Subcutaneous abdominal adipose tissue (tissue), 5 donors: ENCODE results near the gene GTF2H1.
"Not testable (repeated sequence)": the region's sequence is repeated elsewhere in the genome, so short reads cannot be mapped to it uniquely, and the experiment has no call there.

ENCODE experiments used
- H3K27ac ChIP-seq: one replicate; pipeline ENCODE4 v1.7.0; 2013; ENCODE audit warnings: low read depth, mild to moderate bottlenecking, inconsistent platforms, low read length, moderate library complexity
- H3K27me3 ChIP-seq, 5 donors: one replicate each; pipeline ENCODE4 v1.7.0; 2013; ENCODE audit warnings: low read length in 5 of 5, inconsistent platforms in 1 of 5; ENCODE audit not compliant: control insufficient read depth in 5 of 5, insufficient read depth in 4 of 5
- H3K36me3 ChIP-seq, 5 donors: one replicate each; pipeline ENCODE4 v1.7.0; 2013; ENCODE audit warnings: low read length in 5 of 5; ENCODE audit not compliant: control insufficient read depth in 5 of 5, insufficient read depth in 5 of 5
- H3K4me1 ChIP-seq, 5 donors: one replicate each; pipeline ENCODE4 v1.7.0; 2013; ENCODE audit warnings: low read length in 5 of 5, mild to moderate bottlenecking in 3 of 5, moderate library complexity in 1 of 5; ENCODE audit not compliant: control insufficient read depth in 5 of 5, insufficient read depth in 5 of 5
- H3K4me3 ChIP-seq, 5 donors: one replicate each; pipeline ENCODE4 v1.7.0; 2013; ENCODE audit warnings: low read length in 5 of 5, low read depth in 1 of 5
- H3K9ac ChIP-seq, 5 donors: one replicate each; pipeline ENCODE4 v1.7.0; 2013; ENCODE audit warnings: low read length in 5 of 5, mild to moderate bottlenecking in 4 of 5, moderate library complexity in 3 of 5
- H3K9me3 ChIP-seq, 5 donors: one replicate each; pipeline ENCODE4 v1.7.0; 2013; ENCODE audit warnings: low read length in 5 of 5; ENCODE audit not compliant: control insufficient read depth in 5 of 5
- donor health status: healthy.
- donor health status: healthy.
- donor health status: healthy.
- donor health status: healthy.
- donor health status: healthy.

The GTF2H1 gene

GRCh38 chr11:18317551-18317950 is 4.8 kb upstream of the GTF2H1 start:
- H3K27ac ChIP-seq, result no peak overlapping the region
- H3K9ac ChIP-seq, result no peak overlapping the region
- H3K4me3 ChIP-seq, result no peak overlapping the region
- peaks cover 0 to 23% (median 12%) of the 10 kb centered on the region in 5 donors for H3K4me1 ChIP-seq
- peaks cover 0 to 3% (median 0%) of the 10 kb centered on the region in 5 donors for H3K36me3 ChIP-seq
- H3K27me3 ChIP-seq, result no peaks in the 10 kb centered on the region
- no peaks in the 10 kb centered on the region for H3K9me3 ChIP-seq

GRCh38 chr11:18319914-18320313 is 2.5 kb upstream of the GTF2H1 start:
- H3K4me3 ChIP-seq, result no peak overlapping the region
- H3K27ac ChIP-seq, result no peak overlapping the region
- H3K36me3 ChIP-seq, result peaks cover 0 to 4% (median 0%) of the 10 kb centered on the region in 5 donors
- H3K9ac ChIP-seq, result no peak overlapping the region
- peaks cover 0 to 42% (median 34%) of the 10 kb centered on the region in 5 donors for H3K4me1 ChIP-seq
- H3K27me3 ChIP-seq, result no peaks in the 10 kb centered on the region
- no peaks in the 10 kb centered on the region for H3K9me3 ChIP-seq

GRCh38 chr11:18320617-18321016 is 1.8 kb upstream of the GTF2H1 start:
- Histone ChIP-seq H3K36me3 (peaks cover 0 to 9% (median 0%) of the 10 kb centered on the region in 5 donors), H3K4me1 (peaks cover 0 to 42% (median 37%) of the 10 kb centered on the region in 5 donors), H3K4me3 (no peak overlapping the region), H3K9ac (no peak overlapping the region), H3K27me3 (no peaks in the 10 kb centered on the region), H3K9me3 (no peaks in the 10 kb centered on the region), H3K27ac (no peak overlapping the region)

- Histone ChIP-seq H3K27me3 (no peaks in the 10 kb centered on the region), H3K27ac (peak overlapping the region; percentile 97), H3K4me1 (peaks cover 0 to 42% (median 37%) of the 10 kb centered on the region in 5 donors), H3K4me3 (peak overlapping the region; percentile 78 to 96 (median 83)), H3K36me3 (peaks cover 0 to 11% (median 4%) of the 10 kb centered on the region in 5 donors), H3K9me3 (no peaks in the 10 kb centered on the region), H3K9ac (peak overlapping the region; percentile 74 to 94 (median 86))
Measured at GRCh38 chr11:18321578-18321968, 794 bp upstream of the GTF2H1 start.

- H3K4me1 ChIP-seq, result peaks cover 0 to 42% (median 37%) of the 10 kb centered on the region in 5 donors
- no peak overlapping the region for H3K27ac ChIP-seq
- H3K4me3 ChIP-seq, result peak overlapping the region; percentile 78 to 96 (median 83)
- H3K36me3 ChIP-seq, result peaks cover 2 to 12% (median 5%) of the 10 kb centered on the region in 5 donors
- H3K27me3 ChIP-seq, result no peaks in the 10 kb centered on the region
- H3K9me3 ChIP-seq, result no peaks in the 10 kb centered on the region
- peak overlapping the region; percentile 63 to 94 (median 89) for H3K9ac ChIP-seq
Measured at GRCh38 chr11:18322818-18323570, 627 bp downstream of the GTF2H1 start.

- Histone ChIP-seq H3K4me1 (peaks cover 0 to 42% (median 37%) of the 10 kb centered on the region in 5 donors), H3K4me3 (peak overlapping the region in 2 of 5 donors; percentile 78 to 96), H3K9ac (peak overlapping the region in 2 of 5 donors; percentile 89 to 94), H3K36me3 (peaks cover 2 to 12% (median 5%) of the 10 kb centered on the region in 5 donors)
- H3K27me3 ChIP-seq, H3K9me3 ChIP-seq, H3K27ac ChIP-seq: not testable (repeated sequence)
Measured at GRCh38 chr11:18323881-18324280, 1.5 kb downstream of the GTF2H1 start.

GRCh38 chr11:18324381-18324780 is 2.0 kb downstream of the GTF2H1 start:
- H3K4me1 ChIP-seq, result peaks cover 0 to 42% (median 37%) of the 10 kb centered on the region in 5 donors
- peaks cover 6 to 16% (median 9%) of the 10 kb centered on the region in 5 donors for H3K36me3 ChIP-seq
- peak overlapping the region in 2 of 5 donors; percentile 8 to 38 for H3K4me3 ChIP-seq
- no peaks in the 10 kb centered on the region for H3K9me3 ChIP-seq
- H3K27ac ChIP-seq, result no peak overlapping the region
- peak overlapping the region in 1 of 5 donors; percentile 16 for H3K9ac ChIP-seq
- H3K27me3 ChIP-seq, result no peaks in the 10 kb centered on the region

GRCh38 chr11:18329196-18329870 is 7.0 kb downstream of the GTF2H1 start:
- Histone ChIP-seq H3K27ac (no peak overlapping the region), H3K36me3 (peaks cover 19 to 32% (median 28%) of the 10 kb centered on the region in 5 donors), H3K27me3 (no peaks in the 10 kb centered on the region), H3K4me1 (peaks cover 0 to 11% (median 8%) of the 10 kb centered on the region in 5 donors), H3K4me3 (no peak overlapping the region), H3K9me3 (no peaks in the 10 kb centered on the region), H3K9ac (no peak overlapping the region)

GRCh38 chr11:18330921-18331320 is 8.6 kb downstream of the GTF2H1 start:
- H3K4me3 ChIP-seq, result no peak overlapping the region
- peak overlapping the region in 1 of 5 donors; percentile 30 for H3K9ac ChIP-seq
- no peaks in the 10 kb centered on the region for H3K9me3 ChIP-seq
- H3K27ac ChIP-seq, result no peak overlapping the region
- H3K36me3 ChIP-seq, result peaks cover 31 to 46% (median 37%) of the 10 kb centered on the region in 5 donors
- peaks cover 0 to 2% (median 0%) of the 10 kb centered on the region in 5 donors for H3K4me1 ChIP-seq
- H3K27me3 ChIP-seq, result no peaks in the 10 kb centered on the region

- peaks cover 0 to 2% (median 0%) of the 10 kb centered on the region in 5 donors for H3K4me1 ChIP-seq
- H3K27me3 ChIP-seq, result no peaks in the 10 kb centered on the region
- no peaks in the 10 kb centered on the region for H3K9me3 ChIP-seq
- H3K9ac ChIP-seq, result no peak overlapping the region
- no peak overlapping the region for H3K27ac ChIP-seq
- no peak overlapping the region for H3K4me3 ChIP-seq
- peaks cover 35 to 53% (median 44%) of the 10 kb centered on the region in 5 donors for H3K36me3 ChIP-seq
Measured at GRCh38 chr11:18332302-18332701, 9.9 kb downstream of the GTF2H1 start.
